Testis (tissue), 3 donors: ENCODE results near the gene AKIRIN2. TPM values are rescaled to one million over a fixed set of nuclear protein-coding genes. Genes with fewer than 3 reads are reported as not detected.

Experiments used
- DNase-seq: peaks from one replicate; pipeline ENCODE4 v3.0.0-alpha.2; 2019
- H3K27ac ChIP-seq, 2 donors: fragments of 200-600 bp; sonication (generic); one replicate each; pipeline ENCODE4 v1.5.1; 2019
- H3K27me3 ChIP-seq: fragments of 200-600 bp; sonication (generic); one replicate; pipeline ENCODE4 v1.5.1; 2019
- H3K36me3 ChIP-seq: fragments of 200-600 bp; sonication (generic); one replicate; pipeline ENCODE4 v1.5.1; 2017; ENCODE audit warnings: low read depth; ENCODE audit errors: missing control alignments
- H3K4me1 ChIP-seq: fragments of 200-600 bp; sonication (generic); one replicate; pipeline ENCODE4 v1.5.1; 2019
- H3K4me3 ChIP-seq, 2 donors: fragments of 200-600 bp; sonication (generic); one replicate each; pipeline ENCODE4 v1.5.1; 2017 to 2019
- H3K9me3 ChIP-seq: fragments of 200-600 bp; sonication (generic); one replicate; pipeline ENCODE4 v1.5.1; 2017
- CTCF ChIP-seq, 3 experiments: fragments of 450-650 bp in 2 of 3; fragments of 200-600 bp in 1 of 3; sonication (generic) in 1 of 3; IDR thresholded peaks; one replicate each; pipeline ENCODE4 v1.5.1; 2016 to 2019; ENCODE audit warnings: antibody characterized with exemption in 3 of 3, mild to moderate bottlenecking in 2 of 3, moderate library complexity in 1 of 3
- POLR2A ChIP-seq: fragments of 450-650 bp; IDR thresholded peaks from one replicate; pipeline ENCODE4 v1.6.1; 2017; ENCODE audit warnings: antibody characterized with exemption, mild to moderate bottlenecking, moderate library complexity
- WGBS, 2 donors: methylation state at CpG; one replicate each; pipeline ENCODE4 v1.1.5; 2018; 5-methylcytosine and 5-hydroxymethylcytosine counted together
- intact Hi-C: fragments of 100-400 bp; cut with DNase I; formaldehyde crosslinking; loops from one replicate; pipeline ENCODE4 v1.15.1; 2023; ENCODE audit warnings: low total_unique reads
- polyA plus RNA-seq: library from polyadenylated mRNA; stranded (reverse); fragments of 350-450 nt; fragmentation: Illumina TruSeq; extraction: RNeasy Lipid Tissue Mini Kit (QIAGEN cat#74804); gene quantifications from one replicate; pipeline ENCODE4 v1.2.3, GENCODE V29; 2014; ENCODE audit warnings: low read depth, low replicate concordance; ENCODE audit not compliant: insufficient read depth
- total RNA-seq, 2 donors: library from RNA; depleted of rRNA; stranded (reverse); fragments of >200 nt; gene quantifications; one replicate each; pipeline ENCODE4 v1.2.3, GENCODE V29; 2016

Gene AKIRIN2
- total and polyA plus RNA-seq, 3 donors from 2014 or later, result 65.2 to 73.5 (median 72.5) TPM

- H3K27me3 ChIP-seq, result no peaks in the 10 kb centered on the region
- intact Hi-C loops, result no loop called here
- no peaks in the 10 kb centered on the region for H3K36me3 ChIP-seq
- H3K4me3 ChIP-seq, result no peak overlapping the region
- peaks cover 21% of the 10 kb centered on the region for H3K4me1 ChIP-seq
- 55 to 62% methylated on average over 3 of the region's 3 CpGs for WGBS, 2 donors
- DNase-seq, result no peak
- H3K9me3 ChIP-seq, result no peaks in the 10 kb centered on the region
- TF ChIP-seq POLR2A (no peak), CTCF (IDR thresholded peaks at IDR 0.05) (no peak)
- no peak overlapping the region for H3K27ac ChIP-seq
Measured at GRCh38 chr6:87728706-87729105, 26.7 kb upstream of the AKIRIN2 start.

- intact Hi-C loops, result no loop called here
- DNase-seq, result no peak
- 65 to 78% methylated on average over 4 of the region's 4 CpGs for WGBS, 2 donors
- no peaks in the 10 kb centered on the region for H3K36me3 ChIP-seq
- H3K4me1 ChIP-seq, result peaks cover 15% of the 10 kb centered on the region
- no peak overlapping the region for H3K4me3 ChIP-seq
- H3K27me3 ChIP-seq, result no peaks in the 10 kb centered on the region
- no peaks in the 10 kb centered on the region for H3K9me3 ChIP-seq
- no peak for TF ChIP-seq CTCF (IDR thresholded peaks at IDR 0.05)
- no peak for TF ChIP-seq POLR2A
- peak overlapping the region in 1 of 2 donors; percentile 36 for H3K27ac ChIP-seq
Measured at GRCh38 chr6:87724983-87725811, 23.2 kb upstream of the AKIRIN2 start.

GRCh38 chr6:87723170-87724078 is 21.4 kb upstream of the AKIRIN2 start:
- H3K4me3 ChIP-seq, result no peak overlapping the region
- DNase-seq, result peak; percentile 78

GRCh38 chr6:87722540-87723169 is 20.6 kb upstream of the AKIRIN2 start:
- H3K4me3 ChIP-seq, result no peak overlapping the region
- 82 to 83% methylated on average over 4 of the region's 4 CpGs for WGBS, 2 donors
- peaks cover 15% of the 10 kb centered on the region for H3K4me1 ChIP-seq
- intact Hi-C loops, result no loop called here
- TF ChIP-seq POLR2A, result no peak
- no peak for TF ChIP-seq CTCF (IDR thresholded peaks at IDR 0.05)
- H3K27me3 ChIP-seq, result no peaks in the 10 kb centered on the region
- H3K36me3 ChIP-seq, result no peaks in the 10 kb centered on the region
- no peaks in the 10 kb centered on the region for H3K9me3 ChIP-seq
- DNase-seq, result no peak
- no peak overlapping the region for H3K27ac ChIP-seq

More at GRCh38 chr6:87723170-87724078, 21.4 kb upstream of the AKIRIN2 start:
- Histone ChIP-seq H3K27ac (no peak overlapping the region), H3K27me3 (no peaks in the 10 kb centered on the region), H3K9me3 (no peaks in the 10 kb centered on the region), H3K4me1 (peaks cover 15% of the 10 kb centered on the region), H3K36me3 (no peaks in the 10 kb centered on the region)
- 80 to 85% methylated on average over 8 of the region's 8 CpGs for WGBS, 2 donors
- intact Hi-C loops, result no loop called here
- TF ChIP-seq POLR2A (no peak), CTCF (IDR thresholded peaks at IDR 0.05) (no peak)
